Smooth muscle cell (in vitro differentiated cells): ENCODE results near the gene C2orf81. TPM values are rescaled to one million over a fixed set of nuclear protein-coding genes. Genes with fewer than 3 reads are reported as not detected.

Experiments
- DNase-seq: peaks from one replicate; lab custom pipeline; 2025; ENCODE audit not compliant: unreplicated experiment; lab: John Stamatoyannopoulos, UW
- H2AFZ ChIP-seq: fragments of 200-600 bp; sonication (generic); 2 replicates; pipeline ENCODE4 v1.6.0; 2016; ENCODE audit warnings: antibody characterized with exemption, low read depth, mild to moderate bottlenecking
- H3F3A ChIP-seq: fragments of 200-600 bp; sonication (generic); 2 replicates; pipeline ENCODE4 v1.6.0; 2017; ENCODE audit warnings: antibody characterized with exemption, low read depth
- H3K27ac ChIP-seq: fragments of 200-600 bp; sonication (generic); 2 replicates; pipeline ENCODE4 v1.5.1; 2016; ENCODE audit warnings: low read depth, mild to moderate bottlenecking
- H3K27me3 ChIP-seq: fragments of 200-600 bp; sonication (generic); 2 replicates; pipeline ENCODE4 v1.6.1; 2016; ENCODE audit warnings: low read depth, mild to moderate bottlenecking
- H3K36me3 ChIP-seq: fragments of 200-600 bp; sonication (generic); 2 replicates; pipeline ENCODE4 v1.5.1; 2016; ENCODE audit warnings: low read depth
- H3K4me1 ChIP-seq: fragments of 200-600 bp; sonication (generic); 2 replicates; pipeline ENCODE4 v1.5.1; 2016; ENCODE audit warnings: low read depth
- H3K4me2 ChIP-seq: fragments of 200-600 bp; sonication (generic); 2 replicates; pipeline ENCODE4 v1.6.0; 2016; ENCODE audit warnings: mild to moderate bottlenecking
- H3K4me3 ChIP-seq: fragments of 200-600 bp; sonication (generic); 2 replicates; pipeline ENCODE4 v1.5.1; 2016; ENCODE audit warnings: mild to moderate bottlenecking
- H3K79me2 ChIP-seq: fragments of 200-600 bp; sonication (generic); 2 replicates; pipeline ENCODE4 v1.6.0; 2016; ENCODE audit warnings: low read depth, mild to moderate bottlenecking
- H3K9ac ChIP-seq: fragments of 200-600 bp; sonication (generic); 2 replicates; pipeline ENCODE4 v1.6.0; 2016; ENCODE audit warnings: low read depth
- H3K9me3 ChIP-seq: fragments of 200-600 bp; sonication (generic); replicated peaks from 2 replicates; pipeline ENCODE4 v1.5.1; 2016; ENCODE audit warnings: low read depth
- H4K20me1 ChIP-seq: fragments of 200-600 bp; sonication (generic); 2 replicates; pipeline ENCODE4 v1.6.0; 2016; ENCODE audit warnings: low read depth
- CTCF ChIP-seq: fragments of 200-600 bp; sonication (generic); IDR thresholded peaks from 2 replicates; pipeline ENCODE4 v1.5.1; 2017; ENCODE audit warnings: borderline replicate concordance, mild to moderate bottlenecking, antibody characterized with exemption; ENCODE audit not compliant: insufficient read depth, poor library complexity, severe bottlenecking
- WGBS: methylation state at CpG from one replicate; pipeline ENCODE4 v1.1.7; 2016; ENCODE audit warnings: low lambda C conversion rate; 5-methylcytosine and 5-hydroxymethylcytosine counted together
- polyA plus RNA-seq: library from polyadenylated mRNA; unstranded; fragments of >200 nt; fragmentation: Nextera tagmentation; extraction: Ambion mirVana; gene quantifications from 2 replicates; pipeline ENCODE4 v1.2.1, GENCODE V29; 2016
- total RNA-seq: library from RNA; depleted of rRNA; stranded (reverse); fragments of >200 nt; gene quantifications from 2 replicates; pipeline ENCODE4 v1.2.3, GENCODE V29; 2014

Gene C2orf81
- total and polyA plus RNA-seq, 2 experiments from 2014 or later = 1.3 to 3.5 TPM

DNA sequence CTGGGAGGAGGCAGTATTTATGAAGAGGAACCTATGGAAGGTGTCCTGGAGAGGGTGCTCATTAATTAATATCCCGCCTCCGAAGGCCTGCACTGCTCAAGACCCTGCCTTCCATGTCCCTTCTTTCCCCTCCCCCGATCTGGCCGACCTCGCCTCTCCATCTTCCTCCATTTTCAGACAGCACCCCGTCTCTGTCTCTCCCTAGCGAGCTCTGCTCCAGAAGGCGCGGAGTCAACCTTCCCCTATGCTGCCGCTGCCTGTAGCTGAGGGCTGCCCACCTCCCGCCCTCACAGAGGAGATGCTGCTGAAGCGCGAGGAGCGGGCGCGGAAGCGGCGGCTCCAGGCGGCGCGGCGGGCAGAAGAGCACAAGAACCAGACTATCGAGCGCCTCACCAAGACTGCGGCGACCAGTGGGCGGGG, 35.7 kb upstream of the C2orf81 start:
- 3% methylated on average over 23 of the region's 27 CpGs for WGBS
- Histone ChIP-seq H2AFZ (peak overlapping the region; percentile 73), H3F3A (peaks cover 26% of the 10 kb centered on the region), H3K27me3 (no peaks in the 10 kb centered on the region), H3K4me3 (peak overlapping the region; percentile 77), H3K9me3 (no peaks in the 10 kb centered on the region), H3K79me2 (peaks cover 27% of the 10 kb centered on the region), H3K4me2 (peak overlapping the region; percentile 95), H3K9ac (peak overlapping the region; percentile 95), H3K36me3 (no peaks in the 10 kb centered on the region), H4K20me1 (no peaks in the 10 kb centered on the region), H3K27ac (peak overlapping the region; percentile 98), H3K4me1 (peaks cover 20% of the 10 kb centered on the region)
- TF ChIP-seq CTCF = no peak
- DNase-seq = no peak

DNA sequence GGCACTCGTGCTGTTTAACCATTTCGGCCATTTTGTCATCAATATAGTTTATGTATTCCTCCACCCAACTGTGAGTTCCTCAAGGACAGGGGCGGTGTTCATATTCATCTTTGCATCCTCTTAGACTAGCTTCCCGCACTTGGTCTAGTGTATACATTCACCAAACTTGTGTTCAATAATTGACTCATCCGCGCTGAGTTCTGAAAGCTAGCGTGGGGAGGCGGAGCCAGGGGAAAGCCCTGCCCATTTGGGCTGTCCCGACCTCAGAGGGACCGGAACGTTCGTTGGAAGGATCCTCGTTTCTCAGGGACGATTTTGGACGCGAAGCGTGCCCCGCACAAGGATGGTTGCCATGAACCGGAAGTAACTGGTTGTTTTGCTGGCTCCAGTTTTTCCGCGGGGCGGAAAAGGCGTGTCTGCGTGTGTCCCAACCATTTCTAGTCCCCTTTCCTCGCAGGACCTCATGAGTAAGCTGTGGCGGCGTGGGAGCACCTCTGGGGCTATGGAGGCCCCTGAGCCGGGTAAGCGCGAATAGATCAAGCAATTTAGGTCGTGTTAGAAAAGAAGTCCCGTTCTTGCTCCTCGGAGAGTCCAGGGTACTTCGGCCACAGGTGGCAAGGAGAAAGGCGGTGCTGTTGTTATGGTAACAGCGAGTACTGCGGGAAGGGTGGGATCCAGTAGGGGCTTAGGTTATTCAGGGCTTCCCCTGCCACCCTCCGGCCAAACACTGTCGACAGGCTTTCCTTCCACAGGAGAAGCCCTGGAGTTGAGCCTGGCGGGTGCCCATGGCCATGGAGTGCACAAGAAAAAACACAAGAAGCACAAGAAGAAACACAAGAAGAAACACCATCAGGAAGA, 33.5 kb upstream of the C2orf81 start, which contains the start of gene INO80B:
TSS of gene INO80B (plus strand) at position 434 of the 858 bp plus-strand sequence. CDS start at position 464, 30 bp downstream.
- DNase-seq = peak; percentile 87
- Histone ChIP-seq H3K27me3 (no peaks in the 10 kb centered on the region), H4K20me1 (no peaks in the 10 kb centered on the region), H3K4me3 (peak within 1 kb of the TSS; percentile 63), H3K4me1 (peaks cover 20% of the 10 kb centered on the region), H2AFZ (peak within 1 kb of the TSS; percentile 62), H3F3A (peaks cover 21% of the 10 kb centered on the region), H3K9ac (peak within 1 kb of the TSS; percentile 81), H3K79me2 (peaks cover 27% of the 10 kb centered on the region), H3K9me3 (no peaks in the 10 kb centered on the region), H3K27ac (peak within 1 kb of the TSS; percentile 98), H3K36me3 (no peaks in the 10 kb centered on the region), H3K4me2 (peak within 1 kb of the TSS; percentile 95)
- TF ChIP-seq CTCF = no peak
- 2% methylated on average over 40 of the region's 40 CpGs for WGBS

- Histone ChIP-seq H4K20me1 (no peaks in the 10 kb centered on the region), H3K4me3 (no peak overlapping the region), H3K27me3 (no peaks in the 10 kb centered on the region), H3K9ac (no peak overlapping the region), H2AFZ (no peak overlapping the region), H3K27ac (no peak overlapping the region), H3K4me1 (peaks cover 4% of the 10 kb centered on the region), H3K79me2 (peaks cover 6% of the 10 kb centered on the region), H3F3A (peaks cover 8% of the 10 kb centered on the region), H3K36me3 (no peaks in the 10 kb centered on the region), H3K9me3 (no peaks in the 10 kb centered on the region), H3K4me2 (no peak overlapping the region)
- 81% methylated on average over 3 of the region's 3 CpGs for WGBS
- TF ChIP-seq CTCF = no peak
- no peak for DNase-seq
Observed at GRCh38 chr2:74450570-74451190, 29.3 kb upstream of the C2orf81 start.
